Melanocyte of skin (primary cell): ENCODE measurements around the gene PRKRA. TPM values are rescaled to one million over a fixed set of nuclear protein-coding genes. Genes with fewer than 3 reads are reported as not detected.

ENCODE experiments used
- total RNA-seq, 2 donors: library from RNA; depleted of rRNA; stranded (reverse); fragments of >200 nt; gene quantifications; 2 replicates each; pipeline ENCODE4 v1.2.3, GENCODE V29; 2012

The PRKRA gene
- total RNA-seq: 10 to 100 TPM; 30.3 to 48.6 TPM

DNA sequence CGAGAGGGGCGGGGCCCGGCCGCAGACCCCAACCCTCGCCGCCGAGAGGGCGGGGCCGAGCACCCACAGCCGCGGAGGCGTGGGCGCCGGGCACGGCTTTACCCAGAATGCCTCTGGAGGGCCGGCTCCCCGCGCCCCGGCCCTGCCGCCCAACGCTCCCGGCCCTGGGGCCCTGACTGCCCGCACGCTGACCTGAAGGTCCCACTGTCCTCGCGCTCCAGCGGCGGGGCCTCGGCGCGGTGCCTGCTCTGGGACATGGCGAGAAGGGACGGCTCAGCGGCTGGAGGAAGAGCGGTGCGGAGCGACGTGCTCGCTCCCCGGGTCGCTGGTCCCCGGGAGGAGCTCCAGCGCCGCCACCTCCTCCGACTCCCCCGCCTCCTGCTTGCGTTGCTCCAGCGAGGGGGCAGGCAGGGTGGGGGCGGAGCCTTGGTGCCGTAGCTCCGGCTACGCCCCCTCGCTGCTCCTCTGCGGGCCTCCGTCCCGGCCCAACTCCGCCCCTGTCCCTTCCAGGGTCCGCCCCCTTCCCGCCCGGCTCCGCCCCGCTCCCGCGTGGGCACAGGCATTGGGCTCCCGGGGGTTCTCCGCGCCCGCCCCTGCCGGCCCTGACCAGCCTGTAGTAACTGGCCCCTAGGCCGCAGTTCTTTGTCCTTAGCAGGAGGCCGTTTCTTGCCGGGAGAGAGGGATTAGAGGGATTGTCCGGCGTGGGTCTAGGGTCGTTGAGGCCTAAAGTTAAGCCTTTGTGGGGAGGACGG lies at the start of gene PRKRA, which contains the start of gene PJVK:
TSS of gene PRKRA (minus strand) at position 402 of the 752 bp plus-strand sequence. CDS start at position 257, 145 bp downstream.
TSS of gene PJVK (plus strand) at position 605 of the 752 bp plus-strand sequence. CDS start 2,032 bp downstream, outside the sequence.

GRCh38 chr2:178480227-178481181 lies 29.5 kb upstream of the PRKRA start, which contains the start of gene PLEKHA3:
Gene PLEKHA3, plus strand, starts transcription at chr2:178480457. Its CDS starts 413 bp downstream, at chr2:178480870.

GRCh38 chr2:178478439-178479274 lies 27.7 kb upstream of the PRKRA start, which contains the start of gene FKBP7:
Gene FKBP7, minus strand, starts transcription at chr2:178478600. Its CDS starts 101 bp downstream, at chr2:178478499.

Other genes with a start within 250 kb of the PRKRA start
- gene PJVK, start 203 bp upstream of the PRKRA start, total RNA-seq: 1 to 10 TPM; 1.0 to 1.3 TPM
- 10 to 100 TPM; 22.0 to 30.3 TPM for gene FKBP7, start 27.4 kb upstream of the PRKRA start, total RNA-seq
- 1 to 10 TPM; 5.2 to 7.7 TPM for gene PLEKHA3, start 29.3 kb upstream of the PRKRA start, total RNA-seq